GM21515 (cell line): ENCODE data around the gene ZNF19.
"Not testable (repeated sequence)": the region's sequence is repeated elsewhere in the genome, so short reads cannot be mapped to it uniquely, and the experiment has no call there.

Source experiments
- ATAC-seq: cut with Tn5 transposase; IDR thresholded peaks from one replicate; pipeline ENCODE4 v1.9.1; 2021; ENCODE audit not compliant: unreplicated experiment

ZNF19 gene

GRCh38 chr16:71489122-71489521 lies at the start of gene ZNF19:
Gene ZNF19 (minus strand): TSS chr16:71489324. CDS start chr16:71482114, 7,210 bp downstream.
- no peak for ATAC-seq

- ATAC-seq: peak; percentile 58
Measured at GRCh38 chr16:71537643-71538042, 48.5 kb upstream of the ZNF19 start.

GRCh38 chr16:71536752-71537499 lies 47.8 kb upstream of the ZNF19 start:
- ATAC-seq: no peak

- ATAC-seq: no peak
Measured at GRCh38 chr16:71532366-71532765, 43.2 kb upstream of the ZNF19 start.

- ATAC-seq: no peak
Measured at GRCh38 chr16:71528863-71529262, 39.7 kb upstream of the ZNF19 start.

- no peak for ATAC-seq
Measured at GRCh38 chr16:71528257-71528656, 39.1 kb upstream of the ZNF19 start.

GRCh38 chr16:71526111-71526631 lies 37.0 kb upstream of the ZNF19 start, which contains the start of gene CHST4:
Gene CHST4 (plus strand): TSS chr16:71526426. CDS start chr16:71536678, 10,252 bp downstream.
- ATAC-seq: no peak

GRCh38 chr16:71524566-71525553 lies 35.7 kb upstream of the ZNF19 start:
- no peak for ATAC-seq

- no peak for ATAC-seq
Measured at GRCh38 chr16:71520550-71520949, 31.4 kb upstream of the ZNF19 start.

- no peak for ATAC-seq
Measured at GRCh38 chr16:71515026-71515425, 25.9 kb upstream of the ZNF19 start.

GRCh38 chr16:71514476-71514875 lies 25.4 kb upstream of the ZNF19 start:
- ATAC-seq: no peak

- no peak for ATAC-seq
Measured at GRCh38 chr16:71513302-71513701, 24.2 kb upstream of the ZNF19 start.

- no peak for ATAC-seq
Measured at GRCh38 chr16:71507061-71507460, 17.9 kb upstream of the ZNF19 start.

GRCh38 chr16:71504901-71505300 lies 15.8 kb upstream of the ZNF19 start:
- no peak for ATAC-seq

GRCh38 chr16:71504051-71504450 lies 14.9 kb upstream of the ZNF19 start:
- ATAC-seq: not testable (repeated sequence)

GRCh38 chr16:71501547-71501946 lies 12.4 kb upstream of the ZNF19 start:
- ATAC-seq: no peak

GRCh38 chr16:71500964-71501363 lies 11.8 kb upstream of the ZNF19 start:
- no peak for ATAC-seq

GRCh38 chr16:71499775-71500364 lies 10.7 kb upstream of the ZNF19 start:
- ATAC-seq: no peak

- ATAC-seq: no peak
Measured at GRCh38 chr16:71498031-71498430, 8.9 kb upstream of the ZNF19 start.

GRCh38 chr16:71493213-71493612 lies 4.1 kb upstream of the ZNF19 start:
- no peak for ATAC-seq

- ATAC-seq: no peak
Measured at GRCh38 chr16:71492786-71493185, 3.7 kb upstream of the ZNF19 start.
